Psoas muscle (tissue), 8 donors: ENCODE measurements around the gene KANSL1. TPM values are rescaled to one million over a fixed set of nuclear protein-coding genes. Genes with fewer than 3 reads are reported as not detected.
A peak's percentile ranks its signal among the peaks of the same experiment; 100 is the strongest.

Source experiments
- ATAC-seq, 4 donors: fragments of 200-7000 bp; cut with Tn5 transposase; one replicate each; pipeline ENCODE4 v1.9.1; 2020; ENCODE audit warnings: moderate library complexity in 3 of 4, mild to moderate bottlenecking in 2 of 4
- DNase-seq, 2 donors: peaks; one replicate each; pipeline ENCODE4 v3.0.0-alpha.2; 2020
- H3K27ac ChIP-seq: fragments of 200-600 bp; one replicate; pipeline ENCODE4 v1.8.0; 2022
- H3K27me3 ChIP-seq, 3 donors: fragments of 200-600 bp in 1 of 3; one replicate each; pipeline versions ENCODE4 v1.6.1 to v1.8.0; 2013 to 2022; ENCODE audit warnings: low read length in 2 of 3, mild to moderate bottlenecking in 2 of 3, moderate library complexity in 1 of 3; ENCODE audit not compliant: insufficient read depth in 3 of 3
- H3K36me3 ChIP-seq, 2 donors: fragments of 200-600 bp in 1 of 2; one replicate each; pipeline versions ENCODE4 v1.6.1 to v1.8.0; 2013 to 2022; ENCODE audit warnings: low read depth in 1 of 2, mild to moderate bottlenecking in 1 of 2, moderate library complexity in 1 of 2; ENCODE audit not compliant: insufficient read depth in 1 of 2
- H3K4me1 ChIP-seq: fragments of 200-600 bp; one replicate; pipeline ENCODE4 v1.8.0; 2022
- H3K4me3 ChIP-seq: fragments of 200-600 bp; one replicate; pipeline ENCODE4 v1.8.0; 2022; ENCODE audit warnings: mild to moderate bottlenecking
- H3K9me3 ChIP-seq: fragments of 200-600 bp; one replicate; pipeline ENCODE4 v1.8.0; 2022
- whole genome bisulfite sequencing, 3 donors: extraction: QIAGEN DNeasy Blood & Tissue Kit; methylation state at CpG; one replicate each; pipeline versions ENCODE4 v1.1.6 to v1.1.7; 2013; 5-methylcytosine and 5-hydroxymethylcytosine counted together
- intact Hi-C, 2 donors: fragments of 100-400 bp; cut with DNase I; formaldehyde crosslinking; loops; one replicate each; pipeline versions ENCODE4 v1.11.0 to v1.14.2; 2022
- polyA plus RNA-seq, 3 donors: library from polyadenylated mRNA; stranded (reverse); fragments of 200-250 nt; gene quantifications; one replicate each; pipeline ENCODE4 v1.2.3, GENCODE V29; 2013
- total RNA-seq, 4 donors: library from RNA; stranded (reverse); fragmentation: NEBNext Ultra II Directional in 2 of 4; extraction: Animal tissue kit (Norgen Biotek cat#: 25700) in 2 of 4; gene quantifications; one replicate each; pipeline versions ENCODE4 v1.2.1 to v1.2.4, GENCODE V29; 2021 to 2023
- TF ChIP-seq, protein P1 (sequence below): fragments of 200-600 bp; IDR thresholded peaks from one replicate; pipeline ENCODE4 v1.8.0; 2022; ENCODE audit warnings: antibody characterized with exemption
- donor health status: healthy with polysubstance abuse.
- donor health status: DM: no; HTN: no; CAD: no; lungs with moderate emphysema.
- donor health status: Bipolar disorder and iron deficiency.
- donor health status: healthy.
- donor health status: DM: yes; HTN: yes; CAD: no.
- donor health status: DM: no; HTN: no; CAD: no.
- donor health status: DM: no; HTN: no; CAD: no.
- donor health status: DM: yes; HTN: yes; CAD: no.

Gene KANSL1
- total and polyA plus RNA-seq, 7 donors: 6.9 to 37.5 (median 25.8) TPM

DNA sequence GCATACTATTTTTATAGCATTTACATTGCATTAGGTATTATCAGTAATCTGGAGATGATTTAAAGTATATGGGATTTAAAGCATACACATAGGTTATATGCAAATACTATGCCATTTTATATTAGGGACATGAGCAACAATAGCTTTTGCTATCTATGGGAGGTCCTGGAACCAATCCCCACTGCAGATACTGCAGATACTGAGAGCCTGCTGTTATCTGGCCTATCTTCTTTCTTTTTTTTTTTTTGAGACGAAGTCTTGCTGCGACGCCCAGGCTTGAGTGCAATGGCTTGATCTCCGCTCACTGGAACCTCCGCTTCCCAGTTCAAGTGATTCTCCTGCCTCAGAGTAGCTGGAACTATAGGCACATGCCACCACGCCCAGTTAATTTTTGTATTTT, 156.7 kb downstream of the KANSL1 start:
- ATAC-seq (peak in 1 of 4 donors; percentile 3), DNase-seq (no peak)
- WGBS, 3 donors: 46 to 86% (median 59%) methylated on average over 6 of the region's 6 CpGs
- Histone ChIP-seq H3K9me3 (no peaks in the 10 kb centered on the region), H3K4me1 (peaks cover 28% of the 10 kb centered on the region), H3K27ac (no peak overlapping the region), H3K27me3 (no peaks in the 10 kb centered on the region), H3K4me3 (no peak overlapping the region), H3K36me3 (peaks cover 18 to 100% of the 10 kb centered on the region in 2 donors)
- TF ChIP-seq, protein P1, sequence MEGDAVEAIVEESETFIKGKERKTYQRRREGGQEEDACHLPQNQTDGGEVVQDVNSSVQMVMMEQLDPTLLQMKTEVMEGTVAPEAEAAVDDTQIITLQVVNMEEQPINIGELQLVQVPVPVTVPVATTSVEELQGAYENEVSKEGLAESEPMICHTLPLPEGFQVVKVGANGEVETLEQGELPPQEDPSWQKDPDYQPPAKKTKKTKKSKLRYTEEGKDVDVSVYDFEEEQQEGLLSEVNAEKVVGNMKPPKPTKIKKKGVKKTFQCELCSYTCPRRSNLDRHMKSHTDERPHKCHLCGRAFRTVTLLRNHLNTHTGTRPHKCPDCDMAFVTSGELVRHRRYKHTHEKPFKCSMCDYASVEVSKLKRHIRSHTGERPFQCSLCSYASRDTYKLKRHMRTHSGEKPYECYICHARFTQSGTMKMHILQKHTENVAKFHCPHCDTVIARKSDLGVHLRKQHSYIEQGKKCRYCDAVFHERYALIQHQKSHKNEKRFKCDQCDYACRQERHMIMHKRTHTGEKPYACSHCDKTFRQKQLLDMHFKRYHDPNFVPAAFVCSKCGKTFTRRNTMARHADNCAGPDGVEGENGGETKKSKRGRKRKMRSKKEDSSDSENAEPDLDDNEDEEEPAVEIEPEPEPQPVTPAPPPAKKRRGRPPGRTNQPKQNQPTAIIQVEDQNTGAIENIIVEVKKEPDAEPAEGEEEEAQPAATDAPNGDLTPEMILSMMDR: no peak
- intact Hi-C loops: no loop called here

DNA sequence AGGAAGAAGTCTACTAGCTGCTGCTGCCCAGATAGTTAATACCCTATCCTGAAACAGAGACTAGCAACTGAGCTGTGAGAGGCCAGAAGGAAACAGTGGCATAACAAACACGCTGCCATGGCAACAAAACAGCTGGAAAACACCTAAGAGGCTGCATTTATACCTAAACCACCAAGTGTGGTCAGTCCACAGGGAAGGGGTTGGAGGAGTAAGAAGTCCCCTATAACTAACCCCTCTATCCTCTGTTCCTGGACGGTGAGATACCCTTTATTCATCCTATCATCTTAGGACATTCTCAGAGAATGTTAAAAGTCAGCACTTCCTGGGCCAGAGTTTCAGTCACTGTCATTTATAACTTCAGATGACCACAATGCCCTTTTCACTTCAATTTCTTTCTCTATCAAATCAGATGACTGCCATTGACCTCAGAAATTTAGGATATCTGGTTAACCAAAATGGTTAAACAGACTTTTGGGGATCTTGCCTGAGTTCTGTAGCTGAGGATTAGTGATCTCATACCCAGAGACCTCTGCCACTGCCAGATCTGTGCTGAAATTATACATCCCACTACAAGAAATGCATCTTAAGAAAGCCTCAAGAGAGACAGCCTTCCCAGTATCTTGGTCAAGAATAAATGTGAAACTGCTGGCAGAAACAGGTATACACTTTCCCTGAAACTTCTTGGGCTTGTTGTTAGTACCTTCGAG, 158.0 kb downstream of the KANSL1 start:
- Histone ChIP-seq H3K9me3 (no peaks in the 10 kb centered on the region), H3K4me3 (no peak overlapping the region), H3K36me3 (peaks cover 18 to 100% of the 10 kb centered on the region in 2 donors), H3K4me1 (peaks cover 25% of the 10 kb centered on the region), H3K27ac (peak overlapping the region; percentile 27), H3K27me3 (no peaks in the 10 kb centered on the region)
- 59 to 76% (median 68%) methylated on average over 3 of the region's 3 CpGs for WGBS, 3 donors
- ATAC-seq (no peak), DNase-seq (no peak)
- intact Hi-C loops: no loop called here
- TF ChIP-seq, protein P1: no peak

DNA sequence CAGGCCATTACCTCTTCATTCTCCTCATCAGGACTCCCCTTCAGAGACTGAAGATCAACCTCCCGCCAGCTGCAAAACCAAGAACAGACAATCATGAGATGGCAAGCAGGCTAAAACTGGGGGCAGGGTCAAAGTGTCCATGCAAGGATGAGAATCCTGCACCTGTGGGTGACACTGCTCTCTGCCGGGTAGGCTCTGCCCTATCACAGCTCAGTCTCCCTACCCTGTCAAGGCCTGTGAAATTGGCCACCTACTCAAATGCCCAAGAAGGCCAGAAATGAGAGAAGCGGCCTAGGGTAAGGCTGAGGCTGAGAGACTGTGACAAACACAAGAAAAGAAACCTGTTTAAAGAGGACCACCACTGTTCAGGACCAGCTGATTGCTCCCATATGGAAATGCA, 159.8 kb downstream of the KANSL1 start:
- 83 to 97% (median 89%) methylated on average over 3 of the region's 3 CpGs for WGBS, 3 donors
- H3K4me3 ChIP-seq: no peak overlapping the region
- DNase-seq (no peak), ATAC-seq (peak in 1 of 4 donors; percentile 25)
- H3K27me3 ChIP-seq: no peaks in the 10 kb centered on the region
- H3K27ac ChIP-seq: no peak overlapping the region
- H3K36me3 ChIP-seq: peaks cover 18 to 84% of the 10 kb centered on the region in 2 donors
- H3K4me1 ChIP-seq: peaks cover 13% of the 10 kb centered on the region
- H3K9me3 ChIP-seq: no peaks in the 10 kb centered on the region
- TF ChIP-seq, protein P1: no peak
- intact Hi-C loops: no loop called here

GRCh38 chr17:46032909-46033308, 160.3 kb downstream of the KANSL1 start:
- peaks cover 11% of the 10 kb centered on the region for H3K4me1 ChIP-seq
- H3K27ac ChIP-seq: no peak overlapping the region
- TF ChIP-seq, protein P1: no peak
- no peaks in the 10 kb centered on the region for H3K9me3 ChIP-seq
- 91 to 94% (median 93%) methylated on average over 11 of the region's 11 CpGs for WGBS, 3 donors
- ATAC-seq (no peak), DNase-seq (no peak)
- intact Hi-C loops: no loop called here
- H3K36me3 ChIP-seq: peaks cover 17 to 80% of the 10 kb centered on the region in 2 donors
- H3K27me3 ChIP-seq: no peaks in the 10 kb centered on the region
- H3K4me3 ChIP-seq: no peak overlapping the region

- DNase-seq (no peak), ATAC-seq (no peak)
- WGBS, 3 donors: 78 to 85% (median 82%) methylated on average over 8 of the region's 8 CpGs
- Histone ChIP-seq H3K4me3 (no peak overlapping the region), H3K27ac (no peak overlapping the region), H3K27me3 (no peaks in the 10 kb centered on the region), H3K4me1 (peaks cover 12% of the 10 kb centered on the region), H3K9me3 (no peaks in the 10 kb centered on the region), H3K36me3 (peaks cover 16 to 74% of the 10 kb centered on the region in 2 donors)
- intact Hi-C loops: no loop called here
- TF ChIP-seq, protein P1: no peak
Measured at GRCh38 chr17:46031920-46032319, 161.3 kb downstream of the KANSL1 start.
